Heart right ventricle (tissue), 16 donors: ENCODE results near the gene SACM1L. TPM values are rescaled to one million over a fixed set of nuclear protein-coding genes. Genes with fewer than 3 reads are reported as not detected.

Experiments
- ATAC-seq, 8 donors: fragments of 200-7000 bp; cut with Tn5 transposase; one replicate each; pipeline ENCODE4 v1.9.1; 2020; ENCODE audit warnings: mild to moderate bottlenecking in 8 of 8, moderate library complexity in 8 of 8, moderate number of reproducible peaks in 1 of 8
- DNase-seq, 2 donors: peaks; one replicate each; pipeline ENCODE4 v3.0.0-alpha.2; 2020
- H3K27ac ChIP-seq, 10 donors: fragments of 200-600 bp; sonication (generic) in 2 of 10; one replicate each; pipeline versions ENCODE4 v1.5.0 to v1.8.0; 2020 to 2022; ENCODE audit warnings: mild to moderate bottlenecking in 3 of 10
- H3K27me3 ChIP-seq, 7 donors: fragments of 200-600 bp; one replicate each; pipeline ENCODE4 v1.8.0; 2021 to 2022; ENCODE audit warnings: mild to moderate bottlenecking in 2 of 7
- H3K36me3 ChIP-seq, 9 donors: fragments of 200-600 bp; sonication (generic) in 1 of 9; one replicate each; pipeline versions ENCODE4 v1.5.0 to v1.8.0; 2020 to 2022; ENCODE audit warnings: mild to moderate bottlenecking in 2 of 9
- H3K4me1 ChIP-seq, 9 donors: fragments of 200-600 bp; sonication (generic) in 1 of 9; one replicate each; pipeline versions ENCODE4 v1.5.0 to v1.8.0; 2020 to 2022; ENCODE audit warnings: mild to moderate bottlenecking in 4 of 9
- H3K4me3 ChIP-seq, 10 donors: fragments of 200-600 bp; sonication (generic) in 2 of 10; one replicate each; pipeline versions ENCODE4 v1.5.0 to v1.8.0; 2020 to 2022; ENCODE audit warnings: mild to moderate bottlenecking in 7 of 10, moderate library complexity in 2 of 10
- H3K9me3 ChIP-seq, 11 donors: fragments of 200-600 bp in 10 of 11; sonication (generic) in 2 of 11; one replicate each; pipeline versions ENCODE4 v1.5.0 to v1.8.0; 2013 to 2022; ENCODE audit warnings: mild to moderate bottlenecking in 2 of 11, control low read depth in 1 of 11, moderate library complexity in 1 of 11
- WGBS, 2 donors: extraction: QIAGEN DNeasy Blood & Tissue Kit; methylation state at CpG; one replicate each; pipeline ENCODE4 v1.1.7; 2013; ENCODE audit warnings: inconsistent platforms in 1 of 2; 5-methylcytosine and 5-hydroxymethylcytosine counted together
- intact Hi-C, 10 donors: fragments of 100-400 bp; cut with DNase I; formaldehyde crosslinking; loops; one replicate each; pipeline versions ENCODE4 v1.11.1 to v1.14.2; 2022
- polyA plus RNA-seq, 2 donors: library from polyadenylated mRNA; stranded (reverse); fragments of 200-250 nt; gene quantifications; one replicate each; pipeline ENCODE4 v1.2.3, GENCODE V29; 2013
- total RNA-seq, 10 donors: library from RNA; stranded (reverse); fragmentation: NEBNext Ultra II Directional in 3 of 10; extraction: Animal tissue kit (Norgen Biotek cat#: 25700) in 3 of 10; gene quantifications; one replicate each; pipeline versions ENCODE4 v1.2.1 to v1.2.4, GENCODE V29; 2021 to 2023
- TF ChIP-seq, protein P1 (sequence below), 9 donors: fragments of 200-600 bp; sonication (generic) in 2 of 9; IDR thresholded peaks; one replicate each; pipeline versions ENCODE4 v1.5.0 to v1.8.0; 2021 to 2022; ENCODE audit warnings: antibody characterized with exemption in 9 of 9, mild to moderate bottlenecking in 5 of 9, moderate library complexity in 1 of 9
- donor health status: Arrhythmogenic right ventricular cardiomyopathy.
- donor health status: ischemic (EF 13 %, LVEDD 7.1; RV severe dilation, severe dysfunction).
- donor health status: healthy with polysubstance abuse.
- donor health status: DM: no; HTN: yes; CAD: no.
- donor health status: DM: no; HTN: no; CAD: no.
- donor health status: ischemic (EF 25% LVEDD 6.9; RV normal size, moderate dysfunction).
- donor health status: ischemic (EF 25% LVEDD 5.7; RV mildly dilated, moderate dysfunction).
- donor health status: healthy.
- donor health status: DM: yes; HTN: yes; CAD: no.
- donor health status: Ischemic cardiomyopathy.
- donor health status: ischemic (EF 35%, LVEDD 5.7; RV mildly dilated, moderate dysfunction).
- donor health status: nonischemic (EF 11% LVEDD 7.7; RV severe dilation, severe dysfunction).
- donor health status: DM: yes; HTN: yes; CAD: no.
- donor health status: PGD.
- donor health status: ischemic (EF 29% LVEDD 5.4; RV normal size, mild dysfunction).
- donor health status: nonischemic (EF 23%, LVEDD 6.1; RV moderate dilation, normal function).

Gene SACM1L
- total and polyA plus RNA-seq, 12 donors: 15.4 to 28.7 (median 23.6) TPM

DNA sequence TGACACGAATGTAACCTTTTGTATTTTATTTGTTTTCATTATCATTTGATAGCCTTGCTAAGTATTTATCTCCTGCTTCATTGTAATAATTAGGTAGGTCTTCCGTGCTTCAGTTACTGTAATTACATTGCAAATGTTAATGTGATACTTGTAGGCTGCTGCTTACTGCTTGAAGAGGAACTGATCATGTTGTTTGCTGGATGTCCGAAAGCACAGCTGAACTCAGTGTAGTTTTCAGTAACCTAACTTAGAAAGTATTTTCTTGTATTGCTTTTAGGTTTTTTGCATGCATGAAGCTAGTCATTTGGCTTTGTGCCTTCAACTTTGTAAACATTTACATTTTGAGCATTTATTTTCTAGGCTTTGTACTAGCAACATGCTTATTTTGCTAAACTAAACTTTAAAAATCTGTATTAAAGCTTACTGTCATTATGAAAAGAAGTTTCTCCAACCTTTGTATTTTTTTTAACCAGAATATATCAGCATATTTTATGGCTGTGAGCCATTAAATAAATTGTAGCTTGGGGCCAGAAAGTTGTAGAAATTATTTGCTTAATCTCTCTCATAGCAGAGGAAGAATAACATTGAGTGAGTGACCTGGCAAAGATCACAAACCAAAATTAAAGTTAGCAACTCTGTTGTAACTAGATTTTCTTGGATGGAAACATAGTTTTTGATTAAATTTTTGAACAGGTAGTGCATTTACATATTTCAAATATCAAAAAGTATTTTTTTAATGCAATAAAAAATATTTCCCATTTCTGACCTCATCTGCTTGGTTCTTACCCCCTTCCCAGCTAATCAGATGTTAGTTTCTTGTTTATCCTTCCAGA, 30.7 kb downstream of the SACM1L start:
- ATAC-seq (no peak), DNase-seq (no peak)
- peaks cover 0 to 96% (median 22%) of the 10 kb centered on the region in 9 donors for H3K36me3 ChIP-seq
- no peaks in the 10 kb centered on the region for H3K9me3 ChIP-seq
- intact Hi-C loops: no loop called here
- TF ChIP-seq, protein P1, sequence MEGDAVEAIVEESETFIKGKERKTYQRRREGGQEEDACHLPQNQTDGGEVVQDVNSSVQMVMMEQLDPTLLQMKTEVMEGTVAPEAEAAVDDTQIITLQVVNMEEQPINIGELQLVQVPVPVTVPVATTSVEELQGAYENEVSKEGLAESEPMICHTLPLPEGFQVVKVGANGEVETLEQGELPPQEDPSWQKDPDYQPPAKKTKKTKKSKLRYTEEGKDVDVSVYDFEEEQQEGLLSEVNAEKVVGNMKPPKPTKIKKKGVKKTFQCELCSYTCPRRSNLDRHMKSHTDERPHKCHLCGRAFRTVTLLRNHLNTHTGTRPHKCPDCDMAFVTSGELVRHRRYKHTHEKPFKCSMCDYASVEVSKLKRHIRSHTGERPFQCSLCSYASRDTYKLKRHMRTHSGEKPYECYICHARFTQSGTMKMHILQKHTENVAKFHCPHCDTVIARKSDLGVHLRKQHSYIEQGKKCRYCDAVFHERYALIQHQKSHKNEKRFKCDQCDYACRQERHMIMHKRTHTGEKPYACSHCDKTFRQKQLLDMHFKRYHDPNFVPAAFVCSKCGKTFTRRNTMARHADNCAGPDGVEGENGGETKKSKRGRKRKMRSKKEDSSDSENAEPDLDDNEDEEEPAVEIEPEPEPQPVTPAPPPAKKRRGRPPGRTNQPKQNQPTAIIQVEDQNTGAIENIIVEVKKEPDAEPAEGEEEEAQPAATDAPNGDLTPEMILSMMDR (IDR thresholded peaks at IDR 0.05): no peak
- H3K4me1 ChIP-seq: peaks cover 0 to 25% (median 5%) of the 10 kb centered on the region in 9 donors
- WGBS, 2 donors: 81 to 87% methylated on average over 3 of the region's 3 CpGs
- H3K27ac ChIP-seq: peak overlapping the region in 1 of 10 donors; percentile 24
- H3K4me3 ChIP-seq: no peak overlapping the region
- H3K27me3 ChIP-seq: no peaks in the 10 kb centered on the region

DNA sequence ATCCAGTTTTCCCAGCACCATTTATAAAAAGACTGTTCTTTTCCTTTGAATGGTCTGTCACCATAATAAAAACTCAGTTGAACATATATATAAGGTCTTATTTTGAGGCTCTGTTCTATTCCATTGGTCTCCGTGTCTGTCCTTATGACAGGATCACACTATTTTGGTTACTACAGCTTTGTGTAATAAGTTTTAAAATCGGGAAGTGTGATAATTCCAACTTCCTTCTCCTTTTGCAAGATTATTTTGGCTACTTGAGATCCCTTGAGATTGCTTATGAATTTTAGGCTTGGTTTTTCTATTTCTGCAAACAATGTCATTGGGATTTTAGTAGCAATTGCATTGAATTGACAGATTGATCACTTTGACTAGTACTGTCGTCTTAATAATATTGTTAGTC, 35.7 kb downstream of the SACM1L start:
- Histone ChIP-seq H3K36me3 (peaks cover 0 to 89% (median 20%) of the 10 kb centered on the region in 9 donors), H3K4me3 (no peak overlapping the region), H3K4me1 (peaks cover 0 to 29% (median 0%) of the 10 kb centered on the region in 9 donors), H3K27ac (no peak overlapping the region), H3K27me3 (no peaks in the 10 kb centered on the region), H3K9me3 (no peaks in the 10 kb centered on the region)
- TF ChIP-seq, protein P1 (IDR thresholded peaks at IDR 0.05): no peak
- DNase-seq (no peak), ATAC-seq (no peak)
- 73 to 85% methylated on average over 3 of the region's 3 CpGs for WGBS, 2 donors
- intact Hi-C loops: no loop called here

DNA sequence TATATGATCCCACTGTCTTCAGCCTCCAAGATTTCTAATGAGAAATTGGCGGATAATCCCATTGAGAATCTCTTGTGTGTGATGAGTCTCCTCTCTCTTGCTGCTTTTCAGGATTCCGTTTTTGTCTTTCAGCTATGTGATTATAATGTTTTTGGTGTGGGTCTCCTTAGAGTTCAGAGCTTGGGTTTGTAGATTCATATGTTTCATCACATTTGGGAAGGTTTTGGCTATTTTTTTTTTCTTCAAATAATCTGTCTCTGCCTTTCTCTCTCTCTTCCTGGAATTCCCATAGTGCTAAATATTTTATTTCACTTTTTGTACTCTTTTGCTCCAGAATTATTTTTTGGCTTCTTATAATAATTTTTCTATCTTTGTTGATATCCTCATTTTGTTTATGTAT, 40.4 kb downstream of the SACM1L start:
- ATAC-seq (no peak), DNase-seq (no peak)
- intact Hi-C loops: no loop called here
- no peaks in the 10 kb centered on the region for H3K27me3 ChIP-seq
- WGBS, 2 donors: 76 to 95% methylated on average over 2 of the region's 2 CpGs
- H3K36me3 ChIP-seq: peaks cover 0 to 89% (median 25%) of the 10 kb centered on the region in 9 donors
- H3K4me3 ChIP-seq: no peak overlapping the region
- peaks cover 0 to 26% (median 0%) of the 10 kb centered on the region in 9 donors for H3K4me1 ChIP-seq
- no peak overlapping the region for H3K27ac ChIP-seq
- TF ChIP-seq, protein P1 (IDR thresholded peaks at IDR 0.05): no peak
- no peaks in the 10 kb centered on the region for H3K9me3 ChIP-seq

DNA sequence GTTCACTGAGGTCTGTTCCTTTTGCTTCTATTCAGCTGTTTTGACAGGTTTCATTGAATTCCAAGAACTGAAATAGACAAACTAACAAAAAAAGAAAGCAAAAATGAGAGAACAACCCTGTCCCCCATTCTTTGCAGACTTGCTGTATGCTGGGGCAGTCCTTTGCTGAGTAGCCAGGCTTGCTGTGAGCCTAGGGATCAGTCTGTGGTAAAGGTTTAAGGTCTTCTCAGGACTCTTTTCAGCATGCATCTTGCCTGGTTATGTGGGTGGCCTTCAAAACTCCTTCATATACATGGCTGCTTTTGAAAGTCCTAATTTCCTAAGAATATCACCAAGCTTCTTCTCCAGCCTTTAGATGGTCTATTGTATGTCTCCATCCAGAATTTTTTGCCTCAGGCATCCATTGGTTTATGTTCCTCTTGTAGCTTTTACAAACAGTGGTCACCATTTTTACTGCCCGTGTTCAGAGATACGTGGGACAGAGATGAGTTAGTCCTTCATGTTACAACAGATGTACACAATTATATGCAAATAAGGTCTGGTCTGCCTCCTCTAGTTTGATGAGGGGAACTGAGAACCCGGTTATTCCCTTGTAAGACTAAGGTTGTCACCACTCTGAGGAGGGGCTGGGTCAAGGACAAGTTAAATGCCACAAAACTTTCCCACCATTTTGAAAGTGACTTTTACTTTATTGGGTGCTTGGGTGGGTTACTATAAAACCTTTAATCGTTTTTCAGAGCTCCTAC, 41.4 kb downstream of the SACM1L start:
- Histone ChIP-seq H3K4me1 (peaks cover 0 to 17% (median 0%) of the 10 kb centered on the region in 9 donors), H3K9me3 (no peaks in the 10 kb centered on the region), H3K27me3 (no peaks in the 10 kb centered on the region), H3K4me3 (no peak overlapping the region), H3K36me3 (peaks cover 0 to 89% (median 33%) of the 10 kb centered on the region in 9 donors), H3K27ac (no peak overlapping the region)
- no peak for ATAC-seq
- 94% methylated on average over 4 of the region's 4 CpGs for WGBS, 2 donors
- intact Hi-C loops: no loop called here
- no peak for DNase-seq
- TF ChIP-seq, protein P1 (IDR thresholded peaks at IDR 0.05): no peak
